Gastrocnemius medialis (tissue), 4 donors: ENCODE results near the gene SFMBT2.

Experiments
- CTCF ChIP-seq, 5 experiments: fragments of 450-650 bp in 3 of 5; fragments of 200-600 bp in 2 of 5; sonication (generic) in 2 of 5; IDR thresholded peaks in 4 of 5; conservative IDR thresholded peaks in 1 of 5; 1 replicate in 4 of 5; 2 replicates in 1 of 5; pipeline ENCODE4 v1.5.1; 2016 to 2019; ENCODE audit warnings: antibody characterized with exemption in 5 of 5, mild to moderate bottlenecking in 3 of 5, moderate library complexity in 3 of 5
- POLR2A ChIP-seq, 2 donors: fragments of 450-650 bp; IDR thresholded peaks; one replicate each; pipeline ENCODE4 v1.6.1; 2017; ENCODE audit warnings: antibody characterized with exemption in 2 of 2, mild to moderate bottlenecking in 2 of 2, moderate library complexity in 2 of 2

GRCh38 chr10:7134448-7134847 lies 276.4 kb downstream of the SFMBT2 start:
- TF ChIP-seq POLR2A (IDR thresholded peaks at IDR 0.05) (no peak), CTCF (IDR thresholded peaks at IDR 0.05 in 4 of 5, conservative IDR thresholded peaks at IDR 0.05 in 1 of 5) (no peak)
